NOMO-1 treated with DMSO at 0.1 percent for 48 hours (cell line): ENCODE data around the gene TMCC2.

Experiments
- DNase-seq: peaks from one replicate; lab custom pipeline; 2025; ENCODE audit not compliant: unreplicated experiment; lab: John Stamatoyannopoulos, UW

TMCC2 gene

DNA sequence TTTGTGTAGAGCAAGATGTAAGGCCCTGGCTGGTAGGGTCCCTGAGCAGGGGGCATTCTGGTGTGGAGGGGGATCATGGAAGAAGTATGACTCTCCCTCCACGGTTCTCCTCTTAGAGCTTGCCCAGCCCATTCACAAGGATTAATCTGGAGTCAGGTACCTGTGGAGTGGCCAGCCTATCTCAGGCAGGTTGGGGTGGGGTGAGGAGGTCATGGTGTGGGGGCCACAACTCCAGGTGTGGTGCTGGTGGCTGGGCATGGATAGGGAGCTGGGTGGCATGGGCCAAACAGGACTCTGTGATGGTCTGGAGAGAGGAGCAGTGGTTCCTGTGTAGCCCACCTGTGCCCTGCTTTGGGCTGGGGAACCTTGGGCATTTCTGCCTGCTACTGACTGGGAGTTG, 32.3 kb downstream of the TMCC2 start:
- DNase-seq = no peak

DNA sequence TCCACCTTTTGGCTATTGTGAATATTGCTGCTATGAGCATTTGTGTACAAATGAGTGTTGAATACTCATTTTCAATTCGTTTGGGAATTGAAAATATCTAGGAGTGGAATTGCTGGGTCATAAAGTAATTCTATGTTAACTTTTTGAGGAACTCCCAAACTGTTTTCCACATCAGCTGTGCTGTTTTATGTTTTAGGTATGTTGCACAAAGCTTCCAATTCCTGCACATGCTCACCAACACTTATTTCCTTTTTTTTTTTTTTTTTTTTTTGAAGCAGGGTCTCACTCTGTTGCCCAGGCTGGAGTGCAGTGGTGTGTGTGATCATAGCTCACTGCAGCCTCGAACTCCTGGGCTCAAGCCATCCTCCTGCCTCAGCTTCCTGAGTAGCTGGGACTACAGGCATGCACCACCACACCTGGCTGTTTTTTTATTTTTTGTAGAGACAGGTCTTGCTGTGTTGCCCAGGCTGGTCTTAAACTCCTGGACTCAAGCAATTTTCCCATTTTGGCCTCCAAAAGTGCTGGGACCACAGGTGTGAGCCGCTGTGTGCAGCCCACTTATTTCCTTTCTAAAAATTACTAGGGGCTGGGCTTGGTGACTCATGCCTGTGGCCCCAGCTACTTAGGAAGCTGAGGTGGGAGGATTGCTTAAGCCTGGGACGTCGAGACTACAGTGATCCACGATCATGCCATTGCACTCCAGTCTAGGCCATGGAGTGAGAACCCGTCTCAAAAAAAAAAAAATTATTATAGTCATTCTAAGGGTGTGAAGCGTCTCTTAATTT, 33.4 kb downstream of the TMCC2 start:
- peak; percentile 64 for DNase-seq

DNA sequence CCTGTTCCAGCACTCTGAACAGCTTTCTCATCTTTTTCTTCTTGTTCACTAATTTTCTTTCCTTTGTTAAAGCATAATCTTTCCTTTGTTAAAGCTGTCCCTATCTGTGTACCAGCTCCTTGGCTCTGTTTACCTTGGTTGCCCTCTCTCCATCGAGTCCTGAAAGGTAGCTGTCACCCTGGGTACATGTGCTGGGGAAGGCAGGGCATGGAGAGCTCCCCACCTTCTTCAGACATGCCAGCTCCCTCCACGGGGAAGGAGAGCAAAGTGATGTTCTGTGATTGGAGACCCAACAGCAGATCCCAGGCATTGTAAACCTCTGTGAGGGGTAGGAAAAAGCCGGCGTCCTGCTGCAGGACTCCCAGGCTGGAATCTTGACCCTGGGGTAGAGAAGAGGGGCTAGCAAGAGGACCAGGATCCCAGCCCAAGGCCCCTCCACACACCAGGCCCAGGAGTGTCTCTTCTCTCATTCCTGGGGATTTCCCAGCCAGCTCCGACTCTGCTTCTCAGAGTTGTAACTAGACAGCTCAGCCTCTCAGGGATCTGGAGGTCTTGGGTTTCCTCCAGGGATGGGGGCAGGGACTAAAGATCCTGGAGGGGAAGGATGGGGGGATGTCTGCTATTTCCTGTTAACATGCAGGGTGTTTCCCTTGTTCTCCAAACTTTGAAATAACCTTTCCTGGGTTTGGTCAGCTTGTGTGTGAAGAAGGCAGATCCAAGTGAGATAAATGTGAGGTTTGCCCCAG, 34.4 kb downstream of the TMCC2 start:
- no peak for DNase-seq

DNA sequence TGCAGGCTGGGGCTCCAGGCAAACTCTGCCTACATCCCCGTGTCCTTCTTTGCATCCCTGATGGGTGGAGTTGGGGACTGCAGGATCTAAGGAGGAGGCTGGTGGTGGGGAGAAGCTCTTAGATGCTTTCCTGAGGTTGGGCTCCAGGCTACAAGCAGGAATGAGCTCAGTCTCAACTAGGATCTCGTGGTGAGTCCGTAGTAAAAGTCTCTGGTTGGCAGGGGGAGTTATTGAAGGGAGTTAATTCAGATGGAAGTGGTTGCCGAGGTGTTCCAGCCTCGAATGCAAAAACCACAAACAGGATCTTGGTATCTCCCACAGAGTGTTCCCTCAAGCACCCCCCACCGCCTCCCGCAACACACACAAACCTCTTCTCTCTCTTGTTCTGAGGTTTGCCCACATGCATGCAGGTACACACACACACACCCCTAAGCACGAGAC, 35.0 kb downstream of the TMCC2 start:
- DNase-seq = no peak

GRCh38 chr1:205263580-205264190, 35.9 kb downstream of the TMCC2 start:
- no peak for DNase-seq

DNA sequence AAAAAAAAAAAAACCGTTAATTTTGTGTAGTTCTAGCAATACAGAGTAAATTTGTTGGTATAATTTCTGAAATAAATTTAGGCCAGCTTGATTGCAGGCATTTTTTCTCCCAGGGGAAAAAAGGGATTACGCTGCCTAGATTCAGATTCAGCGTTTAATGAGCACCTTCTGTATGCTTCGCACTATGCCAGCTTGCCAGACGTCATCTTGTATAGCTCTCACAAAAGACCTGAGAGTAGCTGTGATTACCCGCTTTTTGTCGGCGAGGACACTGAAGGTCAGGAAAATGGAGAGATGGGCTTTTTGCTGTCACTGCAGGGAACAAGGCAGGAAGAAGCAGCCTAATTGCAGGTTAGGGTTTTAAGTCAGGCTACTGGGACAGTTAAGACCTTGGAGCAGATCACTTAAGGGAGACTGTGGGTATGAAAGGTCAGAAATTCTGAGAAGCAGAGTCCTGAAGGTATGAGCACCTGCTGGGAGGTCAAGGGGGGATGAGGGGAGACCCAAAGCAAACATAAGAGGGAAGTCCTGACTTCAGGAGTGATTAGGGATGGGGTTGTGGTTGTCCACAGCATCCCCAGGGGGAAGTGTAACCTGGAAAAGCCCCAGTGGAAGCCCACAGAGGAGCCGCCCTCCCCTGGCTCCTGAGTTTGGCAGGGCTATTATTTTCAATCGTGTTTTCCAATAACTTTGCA, 39.0 kb downstream of the TMCC2 start:
- no peak for DNase-seq

DNA sequence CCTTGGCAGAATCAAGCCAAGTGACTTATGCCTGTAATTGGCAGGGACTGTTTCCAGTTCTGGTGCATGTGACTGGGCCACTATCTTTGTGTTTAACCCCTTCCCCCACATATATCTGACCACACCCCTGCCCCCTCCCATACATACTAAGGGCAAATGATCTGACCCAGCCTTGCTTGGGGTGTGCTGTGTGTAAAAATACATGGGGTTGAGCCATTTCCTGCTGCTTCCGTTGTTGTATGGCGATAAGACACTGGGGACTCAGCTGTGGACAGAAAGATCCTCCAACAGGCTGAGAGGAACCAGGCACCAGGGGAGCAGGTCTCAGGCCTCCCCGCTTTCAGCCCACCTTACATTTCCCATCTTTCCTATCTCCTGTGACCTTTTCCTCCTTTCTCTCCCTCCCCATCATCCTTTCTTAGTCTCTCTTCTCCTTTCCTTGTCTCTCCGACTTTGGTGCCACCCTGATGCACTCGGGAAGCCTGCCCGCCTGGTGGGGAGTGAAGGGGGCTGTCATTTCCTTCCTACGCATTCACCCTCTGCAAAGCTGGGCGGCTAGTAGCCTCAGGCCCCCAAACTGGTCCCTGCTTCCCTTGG, 39.7 kb downstream of the TMCC2 start:
- peak; percentile 25 for DNase-seq

GRCh38 chr1:205268846-205269680, 41.3 kb downstream of the TMCC2 start:
- no peak for DNase-seq

GRCh38 chr1:205269711-205270110, 42.0 kb downstream of the TMCC2 start:
- no peak for DNase-seq

DNA sequence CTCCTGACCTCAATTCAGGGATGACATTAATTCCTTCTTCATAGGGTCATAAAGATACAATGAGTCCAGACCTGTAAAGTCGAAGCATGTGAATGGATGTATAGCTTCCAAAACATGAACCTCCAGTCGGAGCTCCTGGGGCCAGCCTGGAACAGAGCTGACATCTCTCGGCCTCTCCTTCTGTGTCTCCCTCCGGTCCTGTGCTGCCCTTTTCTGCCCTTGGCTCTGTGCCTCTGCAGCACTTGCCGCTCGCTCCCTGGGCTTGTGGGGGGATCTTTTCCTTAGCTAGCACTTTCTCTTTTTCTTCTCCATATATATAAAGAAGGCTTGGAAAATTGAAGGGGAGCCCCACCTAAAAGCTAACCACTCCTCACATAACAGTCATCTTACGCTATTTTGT, 42.5 kb downstream of the TMCC2 start:
- no peak for DNase-seq

- no peak for DNase-seq
Observed at GRCh38 chr1:205270764-205271163, 43.0 kb downstream of the TMCC2 start.

GRCh38 chr1:205271277-205271676, 43.5 kb downstream of the TMCC2 start:
- DNase-seq = no peak

DNA sequence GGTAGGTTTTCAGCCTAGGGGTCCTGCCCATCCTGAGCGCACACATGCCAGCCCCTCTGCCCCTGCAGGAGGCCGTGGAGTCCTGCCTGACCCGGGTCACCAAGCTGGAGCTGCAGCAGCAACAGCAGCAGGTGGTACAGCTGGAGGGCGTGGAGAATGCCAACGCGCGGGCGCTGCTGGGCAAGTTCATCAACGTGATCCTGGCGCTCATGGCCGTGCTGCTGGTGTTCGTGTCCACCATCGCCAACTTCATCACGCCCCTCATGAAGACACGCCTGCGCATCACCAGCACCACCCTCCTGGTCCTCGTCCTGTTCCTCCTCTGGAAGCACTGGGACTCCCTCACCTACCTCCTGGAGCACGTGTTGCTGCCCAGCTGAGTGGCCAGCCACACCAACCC, 44.0 kb downstream of the TMCC2 start:
- DNase-seq = no peak

DNA sequence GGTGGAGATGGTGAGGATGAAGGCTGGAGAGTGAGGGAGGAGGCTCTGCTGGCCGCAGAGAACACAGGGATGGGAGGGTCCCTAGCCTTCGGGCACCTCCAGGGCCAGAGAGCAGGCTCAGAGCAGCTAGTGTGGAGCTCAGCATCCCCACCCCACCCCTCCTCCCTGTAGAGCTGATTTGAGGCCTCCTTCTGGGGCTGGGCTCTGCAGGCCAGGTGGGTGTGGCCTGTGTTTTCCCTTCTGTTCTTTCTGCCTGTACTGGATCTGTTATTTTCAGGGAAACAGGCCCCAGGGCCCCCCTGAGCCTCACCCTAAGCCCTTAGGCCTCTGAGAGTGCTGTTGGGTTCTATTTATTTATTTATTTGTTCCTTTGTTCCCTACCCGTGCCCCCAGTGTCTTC, 44.8 kb downstream of the TMCC2 start:
- no peak for DNase-seq

DNA sequence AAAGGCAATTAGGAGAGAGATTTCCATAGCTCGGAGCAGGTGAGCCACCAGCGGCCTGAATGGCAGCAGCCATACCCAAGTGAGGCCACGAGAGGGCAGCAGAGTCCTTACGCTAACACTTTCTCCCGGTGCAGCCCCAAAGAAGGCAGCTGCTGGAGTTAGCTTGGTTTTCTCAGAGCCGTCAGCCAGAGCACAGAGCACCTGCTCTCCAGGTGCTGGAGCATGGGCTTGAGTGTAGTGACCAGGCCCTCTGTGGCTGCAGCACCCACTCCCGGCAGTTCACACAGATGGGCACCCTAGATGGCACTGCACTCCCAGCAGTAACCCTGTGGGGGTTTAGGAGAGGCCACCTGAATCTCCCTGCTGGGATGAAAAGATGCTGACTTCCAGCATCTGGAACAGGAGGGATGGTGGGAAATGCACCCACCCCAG, 45.8 kb downstream of the TMCC2 start:
- DNase-seq = peak; percentile 67

DNA sequence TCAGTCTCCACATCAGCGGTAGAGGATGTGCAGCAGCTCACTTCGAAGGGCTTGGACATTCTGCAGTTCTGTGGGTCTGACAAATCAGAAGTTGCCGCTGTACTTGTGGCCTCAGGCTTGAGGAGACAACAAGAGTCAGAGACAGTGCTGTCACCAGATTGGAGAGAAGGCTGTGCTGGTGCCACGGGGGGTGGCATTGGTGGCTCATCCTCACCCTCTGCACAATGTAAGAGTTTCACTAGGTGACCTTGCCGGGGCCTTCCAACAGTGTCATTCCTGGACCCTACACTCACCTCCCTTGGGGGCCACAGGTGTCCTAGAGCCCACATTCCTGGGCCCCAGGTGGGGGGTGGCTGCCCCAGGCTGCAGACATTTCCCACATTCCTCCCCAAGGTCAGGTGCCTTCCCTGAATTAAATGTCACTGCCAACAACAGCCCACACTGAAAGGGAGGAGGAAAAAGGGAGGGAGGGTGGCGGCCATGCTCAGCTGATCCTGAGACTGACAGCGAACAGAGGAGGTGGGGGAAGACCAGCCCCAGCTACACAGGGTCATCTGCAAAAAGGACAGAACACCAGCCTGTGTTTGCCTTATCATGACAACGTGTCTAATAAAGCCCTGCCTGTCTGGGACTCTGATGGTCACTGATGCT, 46.4 kb downstream of the TMCC2 start:
- DNase-seq = no peak

DNA sequence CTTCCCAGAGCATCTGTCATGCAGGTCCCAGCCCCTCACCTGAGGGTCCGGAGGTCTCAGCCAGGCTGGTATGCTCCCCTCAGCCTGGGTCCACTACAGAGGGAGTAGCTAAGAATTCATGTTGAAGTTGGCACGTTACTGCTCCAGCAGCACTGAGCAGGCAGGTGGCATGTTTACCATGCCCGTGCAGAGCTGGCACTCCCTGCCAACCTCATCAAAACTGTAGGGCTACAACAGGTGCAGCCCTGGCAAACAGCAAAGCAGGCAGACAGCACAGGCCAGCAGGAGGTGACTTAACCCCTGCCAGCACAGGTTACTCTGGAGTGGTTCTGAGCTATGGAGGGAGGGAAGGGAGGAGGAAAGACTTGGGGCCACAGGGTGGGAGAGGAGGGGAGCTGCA, 47.4 kb downstream of the TMCC2 start:
- DNase-seq = no peak

GRCh38 chr1:205275916-205276688, 48.4 kb downstream of the TMCC2 start:
- no peak for DNase-seq

GRCh38 chr1:205276689-205277065, 48.9 kb downstream of the TMCC2 start:
- no peak for DNase-seq
